Activated CD4-positive, CD25-positive, alpha-beta regulatory T cell treated with anti-CD3 and anti-CD28 coated beads, Interleukin-2, amount 50 U/mL, for 16 hours (primary cell): ENCODE results near the gene NT5DC4.

Experiments used
- DNase-seq: peaks from one replicate; pipeline ENCODE4 v3.0.0-alpha.2; 2020; ENCODE audit warnings: low read depth, low spot score

NT5DC4 gene

GRCh38 chr2:112723547-112723940 is 2.7 kb downstream of the NT5DC4 start:
- DNase-seq: no peak

GRCh38 chr2:112723995-112724394 is 3.2 kb downstream of the NT5DC4 start:
- no peak for DNase-seq

DNA sequence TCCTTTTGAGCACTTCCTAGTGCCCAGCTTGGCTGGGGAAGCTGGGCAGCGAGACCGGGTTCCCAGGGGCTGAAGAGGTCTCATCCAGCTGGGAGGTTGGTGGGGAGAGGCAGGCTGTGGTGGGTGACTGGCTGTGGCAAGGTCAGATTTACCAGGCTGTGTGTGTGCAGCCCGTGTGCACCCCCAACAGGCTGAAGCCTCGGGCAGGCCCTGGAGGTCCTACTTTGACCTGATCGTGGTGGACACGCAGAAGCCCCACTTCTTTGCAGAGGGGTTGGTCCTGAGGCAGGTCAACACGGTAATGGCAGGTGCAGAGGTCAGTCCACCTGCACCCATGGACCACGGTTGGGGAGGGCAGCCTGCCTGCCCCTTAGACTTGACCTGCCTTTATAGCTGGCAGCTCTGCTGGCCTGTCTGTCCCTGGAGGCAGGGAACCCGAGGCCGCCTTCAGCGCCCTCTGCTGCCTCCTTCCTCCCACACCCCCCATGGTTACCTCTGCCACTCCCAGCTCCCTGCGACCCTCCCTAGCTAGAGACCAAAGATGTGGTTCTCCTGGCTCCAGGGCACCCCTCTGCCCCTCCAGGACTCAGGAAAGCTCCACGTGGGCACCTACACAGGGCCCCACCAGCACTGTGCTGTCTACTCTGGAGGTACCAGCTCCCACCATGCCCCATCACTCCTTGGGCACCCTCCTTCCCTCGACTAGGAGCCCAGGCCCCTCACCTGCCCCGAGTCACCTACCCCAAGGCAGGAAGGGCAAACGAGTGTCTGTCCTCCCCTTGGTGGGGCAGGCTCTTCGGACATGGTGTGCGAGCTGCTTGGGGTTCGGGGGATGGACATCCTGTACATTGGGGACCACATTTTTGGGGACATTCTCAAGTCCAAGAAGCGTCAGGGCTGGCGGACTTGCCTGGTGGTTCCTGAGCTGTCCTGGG is 4.0 kb downstream of the NT5DC4 start:
- no peak for DNase-seq

DNA sequence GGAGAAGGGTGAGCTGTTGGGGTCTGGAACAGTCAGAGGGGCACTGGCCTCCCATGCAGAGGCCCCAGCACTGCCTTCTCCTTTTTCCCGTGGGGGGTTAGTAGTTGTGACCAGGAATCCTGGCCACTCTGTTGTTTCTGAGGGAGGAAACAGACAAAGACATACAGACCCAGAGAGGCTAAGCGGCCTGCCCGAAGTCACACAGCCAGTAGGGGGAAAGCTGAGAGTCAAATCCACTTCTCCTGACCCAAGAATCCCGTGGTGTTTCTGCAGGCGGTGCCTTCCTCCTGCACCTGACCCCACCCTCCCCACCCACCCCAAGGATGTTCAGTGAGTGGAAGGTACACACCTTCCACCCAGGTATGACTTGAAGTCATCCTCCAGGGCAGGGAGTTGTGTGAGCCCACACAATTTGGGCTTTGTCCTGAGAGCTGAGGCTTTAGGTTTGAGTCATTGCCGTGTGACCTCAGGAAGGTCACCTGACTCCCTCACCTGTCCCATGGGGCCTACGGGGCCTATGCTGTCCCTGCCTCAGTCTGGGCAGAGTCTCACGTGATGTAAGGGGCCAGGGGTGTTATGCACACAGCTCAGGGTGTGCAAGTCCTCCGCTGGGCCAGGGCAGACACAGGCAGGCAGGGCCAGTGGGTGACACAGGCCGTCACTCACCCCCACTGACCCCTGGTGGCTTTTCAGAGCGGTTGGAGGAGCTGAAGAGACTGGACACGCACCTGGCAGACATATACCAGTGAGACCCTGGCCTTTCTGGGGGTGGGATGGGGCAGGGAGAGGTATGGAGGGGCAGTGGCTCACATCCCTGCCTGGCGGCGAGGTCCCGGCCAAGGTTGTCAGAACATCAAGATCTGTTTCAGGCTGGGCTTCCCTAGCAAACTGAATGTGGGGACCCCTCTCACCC is 5.0 kb downstream of the NT5DC4 start:
- DNase-seq: no peak

GRCh38 chr2:112726487-112727190 is 5.8 kb downstream of the NT5DC4 start:
- DNase-seq: peak; percentile 79

DNA sequence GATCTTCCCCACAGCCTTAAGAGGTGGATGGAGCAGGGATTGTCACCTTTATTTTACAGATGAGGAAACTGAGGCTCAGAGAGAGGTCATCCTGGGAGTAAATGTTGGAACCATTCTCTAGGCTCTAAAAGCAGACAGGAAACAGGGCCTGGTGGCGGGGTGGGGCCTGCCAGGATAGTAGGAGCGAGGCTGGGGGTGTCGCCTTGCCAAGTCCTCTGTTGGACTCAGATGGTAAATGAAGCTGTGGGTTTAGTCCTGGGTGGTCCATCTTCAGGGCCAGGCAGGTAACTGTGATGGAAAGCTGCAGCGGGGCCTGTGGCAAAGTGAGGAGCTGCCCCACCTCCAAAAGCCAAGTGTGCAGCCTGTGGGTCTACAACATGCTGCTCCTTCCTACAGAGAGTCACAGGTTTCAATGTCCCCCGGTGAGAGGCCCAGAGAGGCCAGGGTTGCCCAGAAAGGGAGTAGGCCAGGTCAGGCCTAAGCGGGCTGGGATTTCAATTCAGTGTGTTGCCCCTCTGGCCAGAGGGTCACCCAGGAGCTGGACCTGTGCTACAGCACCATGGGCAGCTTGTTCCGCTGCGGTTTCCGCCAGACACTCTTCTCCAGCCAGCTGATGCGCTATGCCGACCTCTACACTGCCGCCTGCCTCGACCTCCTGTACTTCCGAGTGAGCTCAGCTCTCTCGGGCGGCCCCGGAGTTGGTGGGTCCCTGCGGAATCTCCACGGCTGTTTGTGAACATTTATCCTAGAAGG is 6.6 kb downstream of the NT5DC4 start:
- no peak for DNase-seq

DNA sequence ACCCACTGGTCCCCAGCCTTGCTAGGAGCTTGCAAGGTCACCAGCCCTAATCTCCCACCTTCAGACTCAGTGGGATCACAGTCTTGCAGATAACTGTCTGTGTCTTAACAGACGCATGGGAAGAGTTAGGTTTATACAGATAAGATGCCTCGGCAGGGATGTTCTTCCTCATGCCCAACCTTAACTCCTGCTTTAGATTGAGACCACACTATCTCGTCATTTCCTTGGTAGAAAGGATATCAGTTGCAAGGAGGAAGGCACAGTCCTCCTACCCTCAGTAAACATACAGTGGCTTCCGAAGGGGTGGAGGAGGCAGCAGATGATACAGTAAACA is 7.2 kb downstream of the NT5DC4 start:
- DNase-seq: no peak

DNA sequence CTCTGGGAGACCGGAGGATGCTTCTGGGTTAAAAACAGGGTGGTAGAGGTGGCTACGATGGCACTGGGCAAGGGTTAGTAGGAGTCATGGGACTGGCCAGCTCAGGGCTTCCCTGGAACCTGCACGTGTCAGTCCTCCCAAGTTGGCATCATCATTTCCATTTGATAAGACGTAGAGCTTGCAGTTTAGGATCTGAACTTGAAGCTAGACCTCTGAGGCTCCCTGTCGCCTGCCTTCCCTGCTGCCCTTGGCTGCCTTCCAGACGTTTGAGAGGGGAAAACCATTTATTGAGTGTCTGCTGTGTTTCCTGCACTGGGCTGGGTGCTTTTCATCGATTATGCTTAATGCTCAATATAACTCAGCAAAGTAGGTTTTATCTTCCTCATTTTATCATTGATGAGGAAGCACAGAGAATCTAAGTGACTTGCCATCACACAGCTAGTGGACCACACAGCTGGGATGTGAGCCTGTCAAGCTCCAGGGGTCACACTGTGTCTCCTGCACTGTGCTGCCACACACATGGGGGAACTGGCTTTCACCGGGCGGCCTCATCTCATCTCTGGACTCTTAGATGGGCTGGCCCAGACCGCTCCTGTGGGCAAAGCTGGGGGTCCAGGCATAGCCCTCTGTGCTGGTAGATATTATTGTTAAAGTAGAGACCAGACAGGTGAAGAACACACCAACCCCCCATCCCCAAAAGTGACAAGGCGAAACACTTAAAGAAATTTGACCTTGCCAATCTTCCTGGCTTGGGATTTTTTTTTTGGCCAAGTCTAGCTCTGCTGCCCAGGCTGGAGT is 7.8 kb downstream of the NT5DC4 start:
- no peak for DNase-seq

DNA sequence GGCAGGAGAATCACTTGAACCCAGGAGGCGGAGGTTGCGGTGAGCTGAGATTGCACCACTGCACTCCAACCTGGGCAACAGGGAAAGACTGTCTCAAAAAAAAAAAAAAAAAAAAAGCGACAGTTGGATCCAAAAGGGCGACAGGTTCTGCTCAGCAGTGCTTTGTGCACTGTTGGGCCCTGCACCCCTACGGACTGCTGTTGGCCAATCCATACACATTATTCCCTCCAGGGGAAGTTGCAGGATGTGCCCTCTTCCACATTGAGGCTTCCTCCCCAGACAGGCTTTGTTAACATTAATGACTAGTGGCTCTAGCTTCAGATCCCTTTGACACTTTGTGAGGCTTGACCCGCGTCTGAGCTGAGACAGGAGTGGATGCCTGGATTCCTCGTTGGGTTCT is 9.4 kb downstream of the NT5DC4 start:
- no peak for DNase-seq

DNA sequence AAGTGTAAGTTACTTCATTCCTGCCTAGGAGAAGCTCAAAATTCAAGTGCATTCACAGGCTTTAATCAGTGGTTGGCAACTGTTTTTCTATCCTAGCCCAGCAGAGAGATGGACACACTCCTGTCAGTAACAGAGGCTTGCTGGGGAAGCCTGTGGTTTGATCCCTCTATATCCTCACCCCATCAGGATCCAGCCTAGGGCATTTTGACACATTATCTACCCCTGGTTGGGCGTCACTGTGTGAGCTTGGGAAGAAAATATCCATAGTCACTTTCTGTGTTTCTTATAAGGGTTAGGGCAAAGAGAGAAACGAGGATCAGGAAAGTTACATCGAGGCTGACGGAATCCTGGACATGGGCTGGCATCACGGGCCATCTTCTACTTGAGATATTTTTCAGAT is 10.0 kb downstream of the NT5DC4 start:
- DNase-seq: no peak

DNA sequence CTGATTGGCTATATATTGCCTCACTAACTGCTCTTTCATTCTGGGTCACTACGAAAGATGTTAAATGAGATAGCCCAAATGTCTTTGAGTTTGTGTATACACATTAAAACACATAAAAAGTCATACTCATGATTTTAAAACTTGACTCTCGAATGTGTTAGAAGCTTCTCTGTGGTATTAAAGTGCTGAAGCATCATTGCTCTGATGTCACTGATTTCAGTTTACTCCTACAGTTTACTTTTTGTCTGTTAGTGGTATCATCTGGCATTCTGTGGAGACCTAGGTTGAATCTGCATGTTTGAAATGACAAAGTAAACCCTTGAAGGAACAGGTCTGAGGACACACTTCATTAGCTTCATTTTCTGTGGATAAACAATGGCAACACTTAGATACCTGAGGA is 10.7 kb downstream of the NT5DC4 start:
- no peak for DNase-seq

- no peak for DNase-seq
These were observed 12.6 kb downstream of the NT5DC4 start for GRCh38 chr2:112733456-112733855.

DNA sequence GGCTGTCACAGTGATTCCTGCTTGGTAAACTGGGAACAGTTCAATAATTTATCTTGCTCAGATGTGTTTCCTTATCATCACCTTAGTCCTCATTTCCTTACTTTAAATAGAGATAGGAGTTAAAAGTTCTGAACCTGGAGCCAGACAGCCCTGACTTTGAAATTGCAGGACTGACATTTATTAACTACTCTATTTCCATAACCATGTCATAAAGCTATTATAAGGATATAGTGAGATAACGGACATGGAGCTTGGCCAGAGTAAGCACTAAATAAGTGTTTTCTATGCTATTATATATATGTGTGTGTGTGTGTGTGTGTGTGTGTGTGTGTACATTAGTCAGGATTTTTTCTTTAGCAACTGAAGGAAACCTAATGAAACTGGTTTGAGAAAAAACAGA is 13.1 kb downstream of the NT5DC4 start:
- no peak for DNase-seq

DNA sequence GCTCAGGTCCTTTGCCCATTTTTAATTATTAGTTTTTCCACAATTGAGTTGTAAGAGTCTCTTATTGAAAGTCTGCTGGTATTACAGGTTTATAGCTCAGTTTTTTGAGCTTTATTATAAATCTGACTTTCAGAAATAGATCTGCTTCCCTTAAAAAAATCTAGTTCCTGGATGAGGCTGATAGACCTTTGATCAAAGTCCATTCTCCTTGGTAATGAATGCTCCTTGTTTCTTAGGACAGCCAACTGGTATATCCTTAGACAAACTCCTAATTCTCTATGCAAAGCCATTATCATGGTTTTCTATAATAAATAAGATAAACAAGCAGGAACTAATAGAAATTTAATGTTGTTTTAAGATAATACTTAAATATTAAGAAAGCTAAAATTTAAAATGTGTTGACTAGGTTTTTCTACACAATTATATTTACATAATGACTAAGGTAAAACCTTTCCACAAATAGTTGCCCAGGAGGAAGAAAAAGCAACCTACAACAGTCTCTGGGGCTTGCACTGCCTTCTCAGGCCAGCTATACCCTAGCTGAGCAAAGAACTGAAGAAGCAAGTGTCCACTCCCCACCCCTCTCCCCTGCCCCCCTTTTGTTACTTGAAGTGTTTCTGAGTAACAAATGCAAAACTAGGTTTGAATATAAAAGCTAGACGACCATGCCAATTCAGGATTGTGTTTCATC is 16.9 kb downstream of the NT5DC4 start:
- no peak for DNase-seq

GRCh38 chr2:112740527-112740926 is 19.7 kb downstream of the NT5DC4 start:
- no peak for DNase-seq

- DNase-seq: peak; percentile 58
These were observed 29.1 kb downstream of the NT5DC4 start for GRCh38 chr2:112749755-112750559.

DNA sequence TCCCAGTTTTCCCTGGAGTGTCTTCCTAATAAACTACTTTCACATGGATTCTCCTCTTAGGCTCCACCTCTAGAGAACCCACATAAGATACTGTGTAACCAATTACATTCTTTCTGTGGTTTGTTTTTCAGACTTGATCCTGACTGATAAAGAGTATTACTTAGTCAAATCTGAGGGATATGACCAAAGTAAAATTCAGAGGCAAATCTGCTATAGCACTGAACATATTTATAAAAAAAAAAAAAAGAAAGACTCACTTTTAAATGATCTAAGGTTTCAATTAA is 29.7 kb downstream of the NT5DC4 start:
- DNase-seq: no peak

- DNase-seq: no peak
These were observed 30.8 kb downstream of the NT5DC4 start for GRCh38 chr2:112751451-112752197.

DNA sequence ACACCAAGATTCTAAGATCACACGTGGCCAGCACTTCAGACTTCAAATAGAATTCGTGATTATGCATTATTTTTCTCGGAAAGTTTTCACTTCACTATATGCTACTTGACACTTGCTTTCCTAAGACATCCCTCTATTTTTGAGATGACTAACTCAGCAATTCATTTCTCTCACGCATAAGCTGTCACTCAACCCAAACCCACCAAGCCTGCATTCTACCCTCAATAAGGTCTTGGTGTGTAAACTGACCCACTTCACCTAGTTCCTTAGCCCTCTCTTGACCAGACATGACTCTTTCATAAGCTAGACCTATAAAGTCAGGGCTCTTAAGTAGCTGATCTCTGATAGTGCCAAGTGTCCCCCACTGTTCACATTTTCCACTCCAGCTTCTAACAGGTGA is 31.8 kb downstream of the NT5DC4 start:
- no peak for DNase-seq
